MM.1S (cell line): Measurements from ENCODE around the gene PPM1A.

ENCODE experiments used
- DNase-seq: peaks from one replicate; pipeline ENCODE4 v3.0.0-alpha.2; 2015
- H2AFZ ChIP-seq: fragments of 300-600 bp; sonication (generic); 2 replicates; pipeline ENCODE4 v1.6.0; 2016; ENCODE audit warnings: antibody characterized with exemption, low read length
- H3F3A ChIP-seq: fragments of 300-600 bp; sonication (generic); 2 replicates; pipeline ENCODE4 v1.6.1; 2016; ENCODE audit warnings: mild to moderate bottlenecking, antibody characterized with exemption, low read length, moderate library complexity, mixed read lengths; ENCODE audit not compliant: insufficient read depth
- H3K27ac ChIP-seq: fragments of 300-600 bp; sonication (generic); 2 replicates; pipeline ENCODE4 v1.5.1; 2016; ENCODE audit warnings: mild to moderate bottlenecking, low read length
- H3K27me3 ChIP-seq: fragments of 300-600 bp; sonication (generic); replicated peaks from 2 replicates; pipeline ENCODE4 v1.6.0; 2016; ENCODE audit warnings: low read length; ENCODE audit not compliant: insufficient read depth
- H3K36me3 ChIP-seq: fragments of 300-600 bp; sonication (generic); replicated peaks from 2 replicates; pipeline ENCODE4 v1.6.1; 2016; ENCODE audit warnings: mild to moderate bottlenecking, low read length, mixed read lengths; ENCODE audit not compliant: insufficient read depth
- H3K4me1 ChIP-seq: fragments of 300-600 bp; sonication (generic); 2 replicates; pipeline ENCODE4 v1.6.1; 2016; ENCODE audit warnings: low read length, mixed read lengths
- H3K4me2 ChIP-seq: fragments of 300-600 bp; sonication (generic); 2 replicates; pipeline ENCODE4 v1.6.0; 2016; ENCODE audit warnings: low read depth, low read length
- H3K4me3 ChIP-seq: fragments of 300-600 bp; sonication (generic); 2 replicates; pipeline ENCODE4 v1.5.1; 2016; ENCODE audit warnings: low read length, mixed read lengths
- H3K79me2 ChIP-seq: fragments of 300-600 bp; sonication (generic); 2 replicates; pipeline ENCODE4 v1.6.1; 2016; ENCODE audit warnings: mixed run types, low read length, mixed read lengths
- H3K9ac ChIP-seq: fragments of 300-600 bp; sonication (generic); 2 replicates; pipeline ENCODE4 v1.6.1; 2016; ENCODE audit warnings: low read length, mixed read lengths
- H3K9me2 ChIP-seq: fragments of 300-600 bp; sonication (generic); replicated peaks from 2 replicates; pipeline ENCODE4 v1.6.1; 2016; ENCODE audit warnings: mild to moderate bottlenecking, low read length, mixed read lengths; ENCODE audit not compliant: insufficient read depth
- H3K9me3 ChIP-seq: fragments of 300-600 bp; sonication (generic); replicated peaks from 2 replicates; pipeline ENCODE4 v1.6.1; 2016; ENCODE audit warnings: mild to moderate bottlenecking, low read length, mixed read lengths; ENCODE audit not compliant: insufficient read depth
- H4K20me1 ChIP-seq: fragments of 300-600 bp; sonication (generic); 2 replicates; pipeline ENCODE4 v1.6.1; 2016; ENCODE audit warnings: mild to moderate bottlenecking, low read length, moderate library complexity, mixed read lengths; ENCODE audit not compliant: insufficient read depth
- CTCF ChIP-seq: fragments of 300-600 bp; sonication (generic); IDR thresholded peaks from 2 replicates; pipeline ENCODE4 v1.5.1; 2016; ENCODE audit warnings: antibody characterized with exemption, low read length, mixed read lengths
- EZH2 ChIP-seq: fragments of 300-600 bp; sonication (generic); optimal IDR thresholded peaks from 2 replicates; pipeline ENCODE3; 2017; ENCODE audit warnings: low read depth, mild to moderate bottlenecking, antibody characterized with exemption, low read length, mixed read lengths
- EZH2phosphoT487 ChIP-seq: fragments of 300-600 bp; sonication (generic); IDR thresholded peaks from 2 replicates; pipeline ENCODE4 v1.6.1; 2018; ENCODE audit warnings: antibody characterized with exemption, low read length

PPM1A gene

GRCh38 chr14:60214003-60214402, 35.0 kb upstream of the PPM1A start:
- Histone ChIP-seq H3K9me3 (no peaks in the 10 kb centered on the region), H3K9ac (no peak overlapping the region), H2AFZ (no peak overlapping the region), H3K27me3 (no peaks in the 10 kb centered on the region), H3K36me3 (no peaks in the 10 kb centered on the region), H3K9me2 (no peaks in the 10 kb centered on the region), H3K27ac (no peak overlapping the region), H3K4me3 (no peak overlapping the region), H3K4me2 (no peak overlapping the region), H3K4me1 (no peaks in the 10 kb centered on the region), H4K20me1 (no peaks in the 10 kb centered on the region), H3F3A (no peaks in the 10 kb centered on the region), H3K79me2 (no peaks in the 10 kb centered on the region)
- DNase-seq, result no peak
- TF ChIP-seq CTCF, result no peak
- no peak for TF ChIP-seq EZH2phosphoT487
- TF ChIP-seq EZH2, result no peak

GRCh38 chr14:60214415-60215126, 34.5 kb upstream of the PPM1A start:
- no peak overlapping the region for H3K9ac ChIP-seq
- H3K27me3 ChIP-seq, result no peaks in the 10 kb centered on the region
- H3K79me2 ChIP-seq, result no peaks in the 10 kb centered on the region
- no peak for TF ChIP-seq EZH2phosphoT487
- no peak for TF ChIP-seq EZH2
- TF ChIP-seq CTCF, result no peak
- H3K4me3 ChIP-seq, result no peak overlapping the region
- DNase-seq, result no peak
- no peak overlapping the region for H2AFZ ChIP-seq
- H4K20me1 ChIP-seq, result no peaks in the 10 kb centered on the region
- no peaks in the 10 kb centered on the region for H3K9me2 ChIP-seq
- H3K4me2 ChIP-seq, result no peak overlapping the region
- no peaks in the 10 kb centered on the region for H3F3A ChIP-seq
- H3K27ac ChIP-seq, result no peak overlapping the region
- H3K9me3 ChIP-seq, result no peaks in the 10 kb centered on the region
- H3K4me1 ChIP-seq, result no peaks in the 10 kb centered on the region
- H3K36me3 ChIP-seq, result no peaks in the 10 kb centered on the region

- no peaks in the 10 kb centered on the region for H3K79me2 ChIP-seq
- H3K4me1 ChIP-seq, result no peaks in the 10 kb centered on the region
- H2AFZ ChIP-seq, result no peak overlapping the region
- no peak overlapping the region for H3K27ac ChIP-seq
- no peak overlapping the region for H3K4me2 ChIP-seq
- no peaks in the 10 kb centered on the region for H3K27me3 ChIP-seq
- H3K9me3 ChIP-seq, result no peaks in the 10 kb centered on the region
- TF ChIP-seq CTCF (no peak), EZH2 (no peak), EZH2phosphoT487 (no peak)
- DNase-seq, result no peak
- H3F3A ChIP-seq, result no peaks in the 10 kb centered on the region
- no peaks in the 10 kb centered on the region for H3K9me2 ChIP-seq
- no peaks in the 10 kb centered on the region for H3K36me3 ChIP-seq
- no peaks in the 10 kb centered on the region for H4K20me1 ChIP-seq
- H3K4me3 ChIP-seq, result no peak overlapping the region
- H3K9ac ChIP-seq, result no peak overlapping the region
Observed at GRCh38 chr14:60215127-60215444, 33.9 kb upstream of the PPM1A start.
